ENCODE measurements around the gene SPOCK1.

- TF ChIP-seq REST (IDR thresholded peaks at IDR 0.05; ENCODE audit: insufficient read depth in 1 of 2, low read depth in 2 of 2, low read length in 2 of 2) (no peak), POLR2AphosphoS5 (IDR thresholded peaks at IDR 0.05; ENCODE audit: low read depth, low read length) (no peak), SIN3A (IDR thresholded peaks at IDR 0.05; ENCODE audit: borderline replicate concordance, insufficient read depth, low read length) (no peak), FOXP2 (optimal IDR thresholded peaks at IDR 0.05; ENCODE audit: borderline replicate concordance, extremely low read depth, extremely low read length, insufficient read depth) (no peak)
Measured at GRCh38 chr5:137370096-137371071, 128.7 kb downstream of the SPOCK1 start.
